ENCODE measurements around the gene ZC3H12A.
A peak's percentile ranks its signal among the peaks of the same experiment; 100 is the strongest.

The ZC3H12A gene

DNA sequence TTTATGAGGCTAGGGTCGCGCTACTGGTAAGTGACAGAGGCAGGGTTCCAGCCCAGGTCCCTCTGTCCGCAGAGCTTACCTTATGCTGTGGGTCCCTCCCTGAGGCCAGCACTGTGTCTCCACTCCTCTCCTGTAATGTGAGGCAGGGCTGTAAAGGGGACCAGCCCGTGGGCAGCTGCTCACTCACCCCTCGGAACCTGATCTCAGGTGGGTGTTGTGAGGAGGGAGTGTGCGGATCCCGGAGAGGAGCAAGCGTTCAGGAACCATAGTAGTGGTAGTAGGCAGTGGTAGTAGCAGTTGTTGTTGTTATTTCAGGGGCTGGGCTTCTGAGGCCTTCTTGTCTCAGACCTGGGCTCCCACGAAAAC is 1.7 kb downstream of the ZC3H12A start:
- Histone ChIP-seq H3K4me1 (ENCODE audit: insufficient read depth, low read length, severe bottlenecking) (peaks cover 62% of the 10 kb centered on the region), H3K79me2 (ENCODE audit: insufficient read depth, low read length) (peaks cover 8% of the 10 kb centered on the region; the same call in 1 of the 2 replicates), H3K4me2 (ENCODE audit: low read length) (peak overlapping the region; percentile 89)

DNA sequence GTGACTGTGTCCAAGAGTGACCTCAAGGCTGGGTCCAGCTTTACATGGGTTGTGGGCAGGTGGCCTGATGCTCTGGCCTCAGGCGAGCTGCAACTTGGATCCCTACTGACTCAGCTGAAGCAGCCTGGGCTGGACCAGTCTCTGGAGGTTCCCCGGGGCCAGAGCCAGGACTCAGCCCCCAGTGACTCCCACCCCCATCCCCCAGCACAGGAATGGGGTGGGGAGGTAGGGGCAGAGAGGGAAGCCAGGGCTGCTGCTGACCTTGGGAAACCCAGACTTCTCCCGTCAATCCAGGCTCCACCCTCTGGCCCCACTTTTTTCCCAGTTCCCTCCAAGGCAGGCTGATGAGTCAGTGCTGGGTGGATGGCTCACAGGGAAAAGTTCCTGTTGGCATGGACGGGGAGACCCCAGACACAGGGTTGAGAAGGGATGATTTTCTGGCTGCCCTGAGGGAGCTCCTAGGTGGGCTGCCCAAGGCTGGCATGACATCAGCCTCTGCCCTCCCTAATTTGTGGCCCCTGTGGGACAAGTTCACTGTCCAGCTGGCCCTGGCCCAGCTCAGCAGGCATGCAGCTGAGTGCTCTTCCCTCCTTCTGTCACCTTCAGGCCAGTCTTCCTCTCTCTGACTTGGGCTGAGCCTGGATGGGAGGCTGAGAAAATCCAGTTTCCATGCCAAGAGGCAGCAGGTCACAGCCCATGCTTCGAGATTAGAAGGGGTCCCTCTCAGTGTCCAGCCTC is 2.2 kb downstream of the ZC3H12A start:
- H3K9ac ChIP-seq (ENCODE audit: low read length) = peak overlapping the region; percentile 94
- no peaks in the 10 kb centered on the region for H4K20me1 ChIP-seq (ENCODE audit: insufficient read depth, low read length)
- no peaks in the 10 kb centered on the region for H3K27me3 ChIP-seq (ENCODE audit: insufficient read depth, low read length)
- H3K4me1 ChIP-seq (ENCODE audit: insufficient read depth, low read length, severe bottlenecking) = peaks cover 62% of the 10 kb centered on the region
- peak overlapping the region; percentile 97 for H3K4me3 ChIP-seq (ENCODE audit: low read depth, low read length, poor library complexity, severe bottlenecking)
- no peak overlapping the region for H2AFZ ChIP-seq (ENCODE audit: low read length)
- peak overlapping the region; percentile 89 for H3K4me2 ChIP-seq (ENCODE audit: low read length)
- TF ChIP-seq, protein P1, sequence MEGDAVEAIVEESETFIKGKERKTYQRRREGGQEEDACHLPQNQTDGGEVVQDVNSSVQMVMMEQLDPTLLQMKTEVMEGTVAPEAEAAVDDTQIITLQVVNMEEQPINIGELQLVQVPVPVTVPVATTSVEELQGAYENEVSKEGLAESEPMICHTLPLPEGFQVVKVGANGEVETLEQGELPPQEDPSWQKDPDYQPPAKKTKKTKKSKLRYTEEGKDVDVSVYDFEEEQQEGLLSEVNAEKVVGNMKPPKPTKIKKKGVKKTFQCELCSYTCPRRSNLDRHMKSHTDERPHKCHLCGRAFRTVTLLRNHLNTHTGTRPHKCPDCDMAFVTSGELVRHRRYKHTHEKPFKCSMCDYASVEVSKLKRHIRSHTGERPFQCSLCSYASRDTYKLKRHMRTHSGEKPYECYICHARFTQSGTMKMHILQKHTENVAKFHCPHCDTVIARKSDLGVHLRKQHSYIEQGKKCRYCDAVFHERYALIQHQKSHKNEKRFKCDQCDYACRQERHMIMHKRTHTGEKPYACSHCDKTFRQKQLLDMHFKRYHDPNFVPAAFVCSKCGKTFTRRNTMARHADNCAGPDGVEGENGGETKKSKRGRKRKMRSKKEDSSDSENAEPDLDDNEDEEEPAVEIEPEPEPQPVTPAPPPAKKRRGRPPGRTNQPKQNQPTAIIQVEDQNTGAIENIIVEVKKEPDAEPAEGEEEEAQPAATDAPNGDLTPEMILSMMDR (IDR thresholded peaks at IDR 0.05; ENCODE audit: low read length) = no peak
- no peak for TF ChIP-seq EZH2 (IDR thresholded peaks at IDR 0.05; ENCODE audit: borderline replicate concordance, low read length)
- no peaks in the 10 kb centered on the region for H3K9me2 ChIP-seq (ENCODE audit: low read depth, low read length)
- peak overlapping the region; percentile 95 for H3K27ac ChIP-seq (ENCODE audit: low read depth, low read length, poor library complexity, severe bottlenecking)
- peaks cover 7% of the 10 kb centered on the region; the same call in 1 of the 2 replicates for H3F3A ChIP-seq (ENCODE audit: insufficient read depth, low read length)
- peaks cover 45% of the 10 kb centered on the region for H3K36me3 ChIP-seq (ENCODE audit: insufficient read depth, low read length)
- H3K79me2 ChIP-seq (ENCODE audit: insufficient read depth, low read length) = peaks cover 8% of the 10 kb centered on the region; the same call in 1 of the 2 replicates
- no peaks in the 10 kb centered on the region for H3K9me3 ChIP-seq (ENCODE audit: low read length)

More for the DNA sequence above, 1.7 kb downstream of the ZC3H12A start:
- H3K9me2 ChIP-seq (ENCODE audit: low read depth, low read length) = no peaks in the 10 kb centered on the region
- no peaks in the 10 kb centered on the region for H4K20me1 ChIP-seq (ENCODE audit: insufficient read depth, low read length)
- no peak overlapping the region for H2AFZ ChIP-seq (ENCODE audit: low read length)
- TF ChIP-seq, protein P1 (IDR thresholded peaks at IDR 0.05; ENCODE audit: low read length) = no peak
- TF ChIP-seq EZH2 (IDR thresholded peaks at IDR 0.05; ENCODE audit: borderline replicate concordance, low read length) = no peak
- H3K9me3 ChIP-seq (ENCODE audit: low read length) = no peaks in the 10 kb centered on the region
- peak overlapping the region; percentile 94 for H3K9ac ChIP-seq (ENCODE audit: low read length)
- H3K27me3 ChIP-seq (ENCODE audit: insufficient read depth, low read length) = no peaks in the 10 kb centered on the region
- H3K36me3 ChIP-seq (ENCODE audit: insufficient read depth, low read length) = peaks cover 40% of the 10 kb centered on the region
- peak overlapping the region; percentile 95 for H3K27ac ChIP-seq (ENCODE audit: low read depth, low read length, poor library complexity, severe bottlenecking)
- H3K4me3 ChIP-seq (ENCODE audit: low read depth, low read length, poor library complexity, severe bottlenecking) = peak overlapping the region; percentile 97
- peaks cover 7% of the 10 kb centered on the region; the same call in 1 of the 2 replicates for H3F3A ChIP-seq (ENCODE audit: insufficient read depth, low read length)

DNA sequence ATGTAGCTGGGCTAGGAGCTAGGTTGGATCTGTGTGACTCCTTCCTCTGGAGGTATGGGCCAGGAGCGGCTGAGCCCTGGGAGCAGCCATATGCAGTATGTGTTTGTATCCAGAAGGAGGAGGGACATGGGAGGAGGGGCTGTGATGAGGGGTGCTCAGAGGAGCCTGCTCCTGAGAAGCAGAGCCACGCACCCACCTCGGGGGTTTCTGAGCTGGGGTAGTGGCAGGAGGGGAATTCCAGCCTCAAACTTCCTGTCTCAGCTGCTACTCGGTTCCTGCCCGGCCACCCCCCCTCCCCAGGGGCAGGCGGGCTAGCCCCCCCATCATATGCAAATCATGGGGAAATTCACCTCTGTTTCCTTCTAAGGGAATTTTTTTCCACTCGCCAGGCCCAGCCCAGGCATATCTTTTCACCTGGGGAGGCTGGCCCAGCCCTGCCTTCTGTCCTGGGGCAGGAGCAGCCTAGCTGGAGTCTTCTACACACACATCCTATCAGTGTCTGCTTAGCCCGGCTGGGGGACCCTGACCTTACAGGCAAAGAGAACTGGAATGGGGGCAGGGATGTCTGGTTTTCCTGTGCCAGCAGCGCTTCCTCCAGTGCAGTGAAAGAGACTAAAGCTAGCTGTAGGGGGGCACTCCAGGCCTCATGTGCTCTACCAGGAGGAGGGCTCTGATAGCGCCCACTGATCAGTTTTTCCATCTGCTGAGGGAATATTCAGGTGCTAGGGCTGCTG is 3.0 kb downstream of the ZC3H12A start:
- no peaks in the 10 kb centered on the region for H4K20me1 ChIP-seq (ENCODE audit: insufficient read depth, low read length)
- H3K79me2 ChIP-seq (ENCODE audit: insufficient read depth, low read length) = peaks cover 8% of the 10 kb centered on the region; the same call in 1 of the 2 replicates
- peaks cover 7% of the 10 kb centered on the region; the same call in 1 of the 2 replicates for H3F3A ChIP-seq (ENCODE audit: insufficient read depth, low read length)
- H3K9me3 ChIP-seq (ENCODE audit: low read length) = no peaks in the 10 kb centered on the region
- no peaks in the 10 kb centered on the region for H3K27me3 ChIP-seq (ENCODE audit: insufficient read depth, low read length)
- H3K9ac ChIP-seq (ENCODE audit: low read length) = peak overlapping the region; percentile 94
- H3K27ac ChIP-seq (ENCODE audit: low read depth, low read length, poor library complexity, severe bottlenecking) = peak overlapping the region; percentile 95
- TF ChIP-seq EZH2 (IDR thresholded peaks at IDR 0.05; ENCODE audit: borderline replicate concordance, low read length) = no peak
- TF ChIP-seq, protein P1 (IDR thresholded peaks at IDR 0.05; ENCODE audit: low read length) = no peak
- peak overlapping the region; percentile 89 for H3K4me2 ChIP-seq (ENCODE audit: low read length)
- H3K4me1 ChIP-seq (ENCODE audit: insufficient read depth, low read length, severe bottlenecking) = peaks cover 62% of the 10 kb centered on the region
- no peak overlapping the region for H2AFZ ChIP-seq (ENCODE audit: low read length)
- H3K9me2 ChIP-seq (ENCODE audit: low read depth, low read length) = no peaks in the 10 kb centered on the region
- H3K4me3 ChIP-seq (ENCODE audit: low read depth, low read length, poor library complexity, severe bottlenecking) = peak overlapping the region; percentile 97
- H3K36me3 ChIP-seq (ENCODE audit: insufficient read depth, low read length) = peaks cover 53% of the 10 kb centered on the region

All from OCI-LY1 (cell line).